ENCODE measurements around the gene GRIK2. TPM values are rescaled to one million over a fixed set of nuclear protein-coding genes. Genes with fewer than 3 reads are reported as not detected.

GRIK2 gene
- total RNA-seq, 4 donors from 2014 or later: 0.30 to 4.1 (median 1.3) TPM

DNA sequence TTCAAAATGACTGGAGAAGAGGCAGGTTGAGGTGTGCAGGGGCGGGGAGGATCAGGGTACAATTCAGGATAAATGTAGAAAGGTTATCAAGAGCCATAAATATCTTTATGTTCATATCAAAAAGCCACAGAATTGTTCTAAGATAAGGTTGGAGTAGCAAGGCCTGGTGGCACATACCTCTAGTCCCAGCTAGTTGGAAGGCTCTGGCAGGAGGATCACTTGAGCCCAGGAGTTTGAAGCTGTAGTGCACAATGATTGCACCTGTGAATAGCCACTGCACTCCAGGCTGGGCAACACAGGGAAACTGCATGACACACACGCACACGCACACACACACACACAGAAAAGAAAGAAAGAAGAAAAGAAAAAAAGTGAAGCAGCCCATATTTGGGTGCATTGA lies 194.8 kb downstream of the GRIK2 start:
- TF ChIP-seq EP300 (IDR thresholded peaks at IDR 0.05) (no peak), POLR2AphosphoS5 (IDR thresholded peaks at IDR 0.05) (no peak)
- TF ChIP-seq, protein P1, sequence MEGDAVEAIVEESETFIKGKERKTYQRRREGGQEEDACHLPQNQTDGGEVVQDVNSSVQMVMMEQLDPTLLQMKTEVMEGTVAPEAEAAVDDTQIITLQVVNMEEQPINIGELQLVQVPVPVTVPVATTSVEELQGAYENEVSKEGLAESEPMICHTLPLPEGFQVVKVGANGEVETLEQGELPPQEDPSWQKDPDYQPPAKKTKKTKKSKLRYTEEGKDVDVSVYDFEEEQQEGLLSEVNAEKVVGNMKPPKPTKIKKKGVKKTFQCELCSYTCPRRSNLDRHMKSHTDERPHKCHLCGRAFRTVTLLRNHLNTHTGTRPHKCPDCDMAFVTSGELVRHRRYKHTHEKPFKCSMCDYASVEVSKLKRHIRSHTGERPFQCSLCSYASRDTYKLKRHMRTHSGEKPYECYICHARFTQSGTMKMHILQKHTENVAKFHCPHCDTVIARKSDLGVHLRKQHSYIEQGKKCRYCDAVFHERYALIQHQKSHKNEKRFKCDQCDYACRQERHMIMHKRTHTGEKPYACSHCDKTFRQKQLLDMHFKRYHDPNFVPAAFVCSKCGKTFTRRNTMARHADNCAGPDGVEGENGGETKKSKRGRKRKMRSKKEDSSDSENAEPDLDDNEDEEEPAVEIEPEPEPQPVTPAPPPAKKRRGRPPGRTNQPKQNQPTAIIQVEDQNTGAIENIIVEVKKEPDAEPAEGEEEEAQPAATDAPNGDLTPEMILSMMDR (IDR thresholded peaks at IDR 0.05): no peak
- Histone ChIP-seq H3K4me3 (no peak overlapping the region), H3K9me3 (no peaks in the 10 kb centered on the region), H3K27me3 (no peaks in the 10 kb centered on the region), H3K36me3 (no peaks in the 10 kb centered on the region), H3K4me1 (no peaks in the 10 kb centered on the region), H3K27ac (no peak overlapping the region)
- DNase-seq (ENCODE audit: low spot score in 2 of 2): no peak
- 95% methylated on average over 3 of the region's 3 CpGs for WGBS

DNA sequence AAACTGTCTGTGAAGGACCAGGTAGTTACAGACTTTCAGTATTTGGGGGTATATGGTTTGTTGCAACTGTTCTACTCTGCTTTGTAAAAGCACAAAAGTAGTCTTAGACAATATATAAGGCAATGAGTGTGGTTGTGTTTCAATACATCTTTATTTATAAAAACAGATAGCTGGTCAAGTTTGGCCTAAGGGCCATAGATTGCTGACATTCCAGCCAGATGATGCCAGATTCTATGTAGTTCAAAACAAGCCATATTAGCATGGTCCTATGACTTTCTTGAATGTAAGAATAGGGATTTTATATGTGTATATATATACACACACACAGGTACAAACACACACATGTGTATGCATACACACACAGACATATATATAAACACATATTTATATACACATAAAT lies 201.8 kb downstream of the GRIK2 start:
- no peak overlapping the region for H3K27ac ChIP-seq
- no peaks in the 10 kb centered on the region for H3K9me3 ChIP-seq
- no peaks in the 10 kb centered on the region for H3K4me1 ChIP-seq
- H3K27me3 ChIP-seq: no peaks in the 10 kb centered on the region
- no peaks in the 10 kb centered on the region for H3K36me3 ChIP-seq
- TF ChIP-seq POLR2A (IDR thresholded peaks at IDR 0.05): no peak
- TF ChIP-seq POLR2AphosphoS5 (IDR thresholded peaks at IDR 0.05): no peak
- TF ChIP-seq EP300 (IDR thresholded peaks at IDR 0.05): no peak
- TF ChIP-seq, protein P1 (IDR thresholded peaks at IDR 0.05): no peak
- no peak for DNase-seq (ENCODE audit: low spot score in 2 of 2)
- no peak overlapping the region for H3K4me3 ChIP-seq

DNA sequence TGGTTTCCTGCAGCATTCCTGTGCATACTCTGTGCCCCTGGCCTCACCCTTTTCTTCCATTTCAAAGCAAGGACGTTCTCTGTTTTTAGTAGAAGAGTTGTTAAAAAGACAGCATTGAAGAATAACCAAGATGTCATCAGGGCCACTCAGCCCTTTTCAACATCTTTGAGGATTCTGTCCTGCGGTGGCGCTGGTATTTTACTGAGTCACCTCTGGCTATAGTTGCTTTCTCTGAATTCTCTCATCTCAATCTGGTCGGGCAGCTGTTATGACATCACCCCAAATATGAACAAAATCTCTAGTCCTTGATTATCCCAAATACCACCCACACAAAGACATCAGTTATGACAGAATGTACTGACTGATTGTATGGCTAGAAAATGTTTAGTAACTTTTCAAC lies 204.2 kb downstream of the GRIK2 start:
- Histone ChIP-seq H3K27ac (no peak overlapping the region), H3K4me3 (no peak overlapping the region), H3K4me1 (no peaks in the 10 kb centered on the region), H3K9me3 (no peaks in the 10 kb centered on the region), H3K36me3 (no peaks in the 10 kb centered on the region), H3K27me3 (no peaks in the 10 kb centered on the region)
- no peak for DNase-seq (ENCODE audit: low spot score in 2 of 2)
- 59% methylated on average over 4 of the region's 4 CpGs for WGBS
- TF ChIP-seq, protein P1 (IDR thresholded peaks at IDR 0.05): no peak
- TF ChIP-seq EP300 (IDR thresholded peaks at IDR 0.05): no peak
- no peak for TF ChIP-seq POLR2AphosphoS5 (IDR thresholded peaks at IDR 0.05)
- no peak for TF ChIP-seq POLR2A (IDR thresholded peaks at IDR 0.05)

DNA sequence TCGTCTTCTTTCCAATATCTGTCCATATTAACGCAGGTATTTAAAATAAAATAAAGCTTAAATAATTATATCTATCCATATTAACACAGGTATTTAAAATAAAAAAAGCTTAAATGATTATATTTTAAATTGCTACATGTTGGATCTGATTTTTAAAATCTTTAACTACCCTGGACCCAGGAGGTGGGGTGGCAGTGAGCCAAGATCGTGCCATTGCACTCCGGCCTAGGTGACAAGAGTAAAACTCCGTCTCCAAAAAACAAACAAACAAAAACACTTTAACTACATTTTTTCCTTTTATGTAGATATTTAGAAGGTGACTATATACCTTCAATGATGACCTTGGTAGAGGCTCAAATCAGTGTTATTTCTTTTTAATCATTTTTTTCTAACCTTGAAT lies 211.9 kb downstream of the GRIK2 start:
- no peaks in the 10 kb centered on the region for H3K36me3 ChIP-seq
- no peaks in the 10 kb centered on the region for H3K4me1 ChIP-seq
- 92% methylated on average over 5 of the region's 5 CpGs for WGBS

DNA sequence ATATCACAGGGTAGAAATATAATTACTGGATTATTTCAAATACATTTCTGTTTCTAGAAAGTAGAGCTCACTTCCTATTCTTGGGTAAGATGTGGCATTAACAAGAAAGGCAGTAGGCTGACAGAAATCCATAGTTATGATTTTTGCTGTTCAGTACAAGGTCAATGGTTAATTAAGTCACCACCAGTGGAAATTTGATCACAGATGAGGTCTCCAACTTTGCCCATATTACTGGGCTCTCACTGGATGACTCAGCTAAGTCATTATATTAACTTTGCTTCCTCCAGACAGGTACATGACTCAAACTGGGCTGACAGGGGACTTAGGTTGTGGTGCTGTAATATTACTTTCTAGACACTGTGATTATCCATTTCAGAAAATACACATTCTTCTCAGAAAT lies 212.4 kb downstream of the GRIK2 start:
- no peak overlapping the region for H3K27ac ChIP-seq
- no peak overlapping the region for H3K4me3 ChIP-seq
- no peaks in the 10 kb centered on the region for H3K36me3 ChIP-seq
- H3K4me1 ChIP-seq: no peaks in the 10 kb centered on the region
- no peaks in the 10 kb centered on the region for H3K27me3 ChIP-seq
- no peaks in the 10 kb centered on the region for H3K9me3 ChIP-seq
- DNase-seq (ENCODE audit: low spot score in 2 of 2): no peak
- no peak for TF ChIP-seq POLR2AphosphoS5 (IDR thresholded peaks at IDR 0.05)
- TF ChIP-seq EP300 (IDR thresholded peaks at IDR 0.05): no peak
- TF ChIP-seq, protein P1 (IDR thresholded peaks at IDR 0.05): no peak
- no peak for TF ChIP-seq POLR2A (IDR thresholded peaks at IDR 0.05)

More for the DNA sequence above, 211.9 kb downstream of the GRIK2 start:
- no peaks in the 10 kb centered on the region for H3K9me3 ChIP-seq
- TF ChIP-seq POLR2AphosphoS5 (IDR thresholded peaks at IDR 0.05): no peak
- TF ChIP-seq POLR2A (IDR thresholded peaks at IDR 0.05): no peak
- TF ChIP-seq, protein P1 (IDR thresholded peaks at IDR 0.05): no peak
- TF ChIP-seq EP300 (IDR thresholded peaks at IDR 0.05): no peak
- H3K27me3 ChIP-seq: no peaks in the 10 kb centered on the region
- DNase-seq (ENCODE audit: low spot score in 2 of 2): no peak
- no peak overlapping the region for H3K27ac ChIP-seq
- H3K4me3 ChIP-seq: no peak overlapping the region

Measured in suprapubic skin (tissue), 4 donors.